Neural progenitor cell (in vitro differentiated cells): Measurements from ENCODE around the gene NHERF1. TPM values are rescaled to one million over a fixed set of nuclear protein-coding genes. Genes with fewer than 3 reads are reported as not detected.

Experiments
- DNase-seq: peaks from one replicate; pipeline ENCODE4 v3.0.0-alpha.2; 2016; ENCODE audit warnings: low spot score
- H2AFZ ChIP-seq: fragments of 200-600 bp; sonication (generic); replicated peaks from 2 replicates; pipeline ENCODE4 v1.6.1; 2016; ENCODE audit warnings: antibody characterized with exemption
- H3F3A ChIP-seq: fragments of 200-600 bp; sonication (generic); 2 replicates; pipeline ENCODE4 v1.6.1; 2016; ENCODE audit warnings: antibody characterized with exemption, low read depth
- H3K27ac ChIP-seq: fragments of 200-600 bp; sonication (generic); 2 replicates; pipeline ENCODE4 v1.5.1; 2016; ENCODE audit warnings: mild to moderate bottlenecking
- H3K27me3 ChIP-seq: fragments of 200-600 bp; sonication (generic); 2 replicates; pipeline ENCODE4 v1.6.1; 2016; ENCODE audit warnings: mild to moderate bottlenecking, moderate library complexity
- H3K36me3 ChIP-seq: fragments of 200-600 bp; sonication (generic); 2 replicates; pipeline ENCODE4 v1.5.1; 2016
- H3K4me1 ChIP-seq: fragments of 200-600 bp; sonication (generic); 2 replicates; pipeline ENCODE4 v1.6.1; 2016; ENCODE audit warnings: mixed run types
- H3K4me2 ChIP-seq: fragments of 200-600 bp; sonication (generic); 2 replicates; pipeline ENCODE4 v1.6.1; 2016
- H3K4me3 ChIP-seq: fragments of 200-600 bp; sonication (generic); 2 replicates; pipeline ENCODE4 v1.5.1; 2016
- H3K79me2 ChIP-seq: fragments of 200-600 bp; sonication (generic); 2 replicates; pipeline ENCODE4 v1.6.1; 2016; ENCODE audit warnings: low read depth
- H3K9ac ChIP-seq: fragments of 200-600 bp; sonication (generic); 2 replicates; pipeline ENCODE4 v1.6.1; 2016
- H3K9me3 ChIP-seq: fragments of 200-600 bp; sonication (generic); 2 replicates; pipeline ENCODE4 v1.5.1; 2016; ENCODE audit warnings: low read depth
- H4K20me1 ChIP-seq: fragments of 200-600 bp; sonication (generic); 2 replicates; pipeline ENCODE4 v1.6.1; 2016; ENCODE audit warnings: low read depth
- H3K27ac Mint-ChIP-seq: 3 replicates; pipeline ENCODE4 v1.8.0; 2021; ENCODE audit warnings: mixed read lengths
- H3K27me3 Mint-ChIP-seq: 2 replicates; pipeline ENCODE4 v1.8.0; 2022; ENCODE audit warnings: low read depth, mild to moderate bottlenecking, inconsistent platforms, moderate library complexity, mixed read lengths; ENCODE audit not compliant: insufficient read depth
- H3K36me3 Mint-ChIP-seq: 3 replicates; pipeline ENCODE4 v1.8.0; 2021; ENCODE audit warnings: mixed read lengths
- H3K4me1 Mint-ChIP-seq: 3 replicates; pipeline ENCODE4 v1.8.0; 2021; ENCODE audit warnings: mixed read lengths
- H3K4me3 Mint-ChIP-seq: 3 replicates; pipeline ENCODE4 v1.8.0; 2021; ENCODE audit warnings: mild to moderate bottlenecking, moderate library complexity, mixed read lengths
- H3K9me3 Mint-ChIP-seq: 3 replicates; pipeline ENCODE4 v1.8.0; 2020; ENCODE audit warnings: mixed read lengths
- EZH2 ChIP-seq: fragments of 200-600 bp; sonication (generic); IDR thresholded peaks from 2 replicates; pipeline ENCODE4 v1.6.1; 2017; ENCODE audit warnings: antibody characterized with exemption, mild to moderate bottlenecking, moderate library complexity
- EZH2phosphoT487 ChIP-seq: fragments of 200-600 bp; sonication (generic); IDR thresholded peaks from 2 replicates; pipeline ENCODE4 v1.6.1; 2017; ENCODE audit warnings: antibody characterized with exemption
- total RNA-seq: library from RNA; depleted of rRNA; stranded (reverse); fragments of >200 nt; gene quantifications from 2 replicates; pipeline ENCODE4 v1.2.3, GENCODE V29; 2015; ENCODE audit warnings: low replicate concordance
- TF ChIP-seq, protein P1 (sequence below): fragments of 200-600 bp; sonication (generic); IDR thresholded peaks from 2 replicates; pipeline ENCODE4 v1.5.1; 2017; ENCODE audit warnings: antibody characterized with exemption, mild to moderate bottlenecking

Gene NHERF1
- total RNA-seq, 1 donor from 2014 or later = 27.1 TPM

GRCh38 chr17:74712301-74712700 is 36.1 kb upstream of the NHERF1 start:
- Histone ChIP-seq H3K4me3 (no peak overlapping the region), H3K9me3 (no peaks in the 10 kb centered on the region), H3K36me3 (no peaks in the 10 kb centered on the region), H4K20me1 (no peaks in the 10 kb centered on the region), H3K4me1 (no peaks in the 10 kb centered on the region), H2AFZ (no peak overlapping the region), H3K4me2 (no peak overlapping the region), H3F3A (no peaks in the 10 kb centered on the region), H3K79me2 (no peaks in the 10 kb centered on the region), H3K9ac (no peak overlapping the region), H3K27me3 (peaks cover 7% of the 10 kb centered on the region), H3K27ac (no peak overlapping the region)
- no peaks in the 10 kb centered on the region for H3K4me1 Mint-ChIP-seq
- H3K27me3 Mint-ChIP-seq = peaks cover 11% of the 10 kb centered on the region
- H3K9me3 Mint-ChIP-seq = no peaks in the 10 kb centered on the region
- H3K36me3 Mint-ChIP-seq = no peaks in the 10 kb centered on the region
- H3K4me3 Mint-ChIP-seq = no peak overlapping the region
- no peak for TF ChIP-seq EZH2phosphoT487
- TF ChIP-seq, protein P1, sequence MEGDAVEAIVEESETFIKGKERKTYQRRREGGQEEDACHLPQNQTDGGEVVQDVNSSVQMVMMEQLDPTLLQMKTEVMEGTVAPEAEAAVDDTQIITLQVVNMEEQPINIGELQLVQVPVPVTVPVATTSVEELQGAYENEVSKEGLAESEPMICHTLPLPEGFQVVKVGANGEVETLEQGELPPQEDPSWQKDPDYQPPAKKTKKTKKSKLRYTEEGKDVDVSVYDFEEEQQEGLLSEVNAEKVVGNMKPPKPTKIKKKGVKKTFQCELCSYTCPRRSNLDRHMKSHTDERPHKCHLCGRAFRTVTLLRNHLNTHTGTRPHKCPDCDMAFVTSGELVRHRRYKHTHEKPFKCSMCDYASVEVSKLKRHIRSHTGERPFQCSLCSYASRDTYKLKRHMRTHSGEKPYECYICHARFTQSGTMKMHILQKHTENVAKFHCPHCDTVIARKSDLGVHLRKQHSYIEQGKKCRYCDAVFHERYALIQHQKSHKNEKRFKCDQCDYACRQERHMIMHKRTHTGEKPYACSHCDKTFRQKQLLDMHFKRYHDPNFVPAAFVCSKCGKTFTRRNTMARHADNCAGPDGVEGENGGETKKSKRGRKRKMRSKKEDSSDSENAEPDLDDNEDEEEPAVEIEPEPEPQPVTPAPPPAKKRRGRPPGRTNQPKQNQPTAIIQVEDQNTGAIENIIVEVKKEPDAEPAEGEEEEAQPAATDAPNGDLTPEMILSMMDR = no peak
- no peak for TF ChIP-seq EZH2
- no peak overlapping the region for H3K27ac Mint-ChIP-seq
- DNase-seq = no peak

DNA sequence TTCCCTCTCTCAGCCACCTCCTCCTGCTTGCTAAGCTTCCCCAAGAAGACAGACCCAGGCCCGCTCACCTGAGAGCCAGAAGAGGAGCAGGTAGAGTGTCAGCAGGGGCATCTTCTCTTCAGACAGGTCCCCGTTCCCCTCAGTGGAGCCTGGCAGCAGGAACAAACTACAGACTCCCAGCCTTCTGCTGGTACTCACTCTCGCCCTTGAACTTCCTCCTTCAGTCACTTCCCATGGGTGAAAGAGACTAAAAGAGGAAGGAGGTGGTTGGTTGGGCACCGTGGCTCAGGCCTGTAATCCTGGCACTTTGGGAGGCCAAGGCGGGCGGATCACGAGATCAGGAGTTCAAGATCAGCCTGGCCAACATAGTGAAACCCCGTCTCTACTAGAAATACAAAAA is 35.7 kb upstream of the NHERF1 start, which contains the start of gene CD300LF:
Gene CD300LF, minus strand, starts transcription at position 168 of the 400 bp plus-strand sequence. Its CDS starts 57 bp downstream, at position 111.
- no peak within 1 kb of the TSS for H3K4me3 Mint-ChIP-seq
- no peak within 1 kb of the TSS for H3K27ac Mint-ChIP-seq
- H3K27ac ChIP-seq = no peak within 1 kb of the TSS
- H4K20me1 ChIP-seq = no peaks in the 10 kb centered on the region
- no peaks in the 10 kb centered on the region for H3K36me3 Mint-ChIP-seq
- no peaks in the 10 kb centered on the region for H3K79me2 ChIP-seq
- no peak within 1 kb of the TSS for H3K4me3 ChIP-seq
- no peak within 1 kb of the TSS for H3K4me2 ChIP-seq
- peaks cover 7% of the 10 kb centered on the region for H3K27me3 ChIP-seq
- H3K9me3 ChIP-seq = no peaks in the 10 kb centered on the region
- no peaks in the 10 kb centered on the region for H3K4me1 Mint-ChIP-seq
- H3K9ac ChIP-seq = no peak within 1 kb of the TSS
- no peak within 1 kb of the TSS for H2AFZ ChIP-seq
- H3F3A ChIP-seq = no peaks in the 10 kb centered on the region
- no peak for DNase-seq
- H3K4me1 ChIP-seq = no peaks in the 10 kb centered on the region
- H3K27me3 Mint-ChIP-seq = peaks cover 11% of the 10 kb centered on the region
- no peaks in the 10 kb centered on the region for H3K36me3 ChIP-seq
- no peaks in the 10 kb centered on the region for H3K9me3 Mint-ChIP-seq
- TF ChIP-seq, protein P1 = no peak
- no peak for TF ChIP-seq EZH2
- TF ChIP-seq EZH2phosphoT487 = no peak

DNA sequence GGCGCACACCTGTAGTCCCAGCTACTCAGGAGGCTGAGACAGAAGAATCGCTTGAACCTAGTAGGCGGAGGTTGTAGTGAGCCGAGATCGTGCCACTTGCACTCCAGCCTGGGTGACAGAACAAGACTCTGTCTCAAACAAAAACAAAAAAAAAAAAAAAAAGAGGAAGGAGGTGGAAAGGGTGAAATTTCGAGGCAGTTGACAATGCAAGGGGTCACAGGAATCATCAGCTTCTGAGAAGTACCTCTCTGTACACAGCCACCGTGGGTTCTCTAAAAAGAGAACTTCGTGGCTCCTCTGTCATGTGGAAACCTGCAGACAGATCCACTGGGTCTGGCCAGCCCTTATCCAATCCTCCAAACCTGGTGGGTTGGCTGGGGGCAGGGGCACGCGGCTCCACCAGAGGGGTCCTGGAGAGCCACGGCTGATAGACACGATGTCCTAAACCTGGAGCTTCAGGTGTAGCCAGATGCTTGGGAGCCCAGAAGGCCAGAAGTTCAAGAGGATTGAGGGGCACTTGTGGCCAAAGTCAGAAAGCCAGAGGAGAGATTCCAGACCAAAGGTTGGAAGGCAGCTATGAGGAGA is 35.2 kb upstream of the NHERF1 start:
- Histone ChIP-seq H3K4me1 (no peaks in the 10 kb centered on the region), H3K27me3 (peaks cover 7% of the 10 kb centered on the region), H4K20me1 (no peaks in the 10 kb centered on the region), H3K79me2 (no peaks in the 10 kb centered on the region), H3F3A (no peaks in the 10 kb centered on the region), H3K9me3 (no peaks in the 10 kb centered on the region), H3K4me3 (no peak overlapping the region), H3K4me2 (no peak overlapping the region), H3K9ac (no peak overlapping the region), H3K36me3 (no peaks in the 10 kb centered on the region), H3K27ac (no peak overlapping the region), H2AFZ (no peak overlapping the region)
- peaks cover 11% of the 10 kb centered on the region for H3K27me3 Mint-ChIP-seq
- no peak overlapping the region for H3K4me3 Mint-ChIP-seq
- no peaks in the 10 kb centered on the region for H3K4me1 Mint-ChIP-seq
- H3K36me3 Mint-ChIP-seq = no peaks in the 10 kb centered on the region
- TF ChIP-seq, protein P1 = no peak
- TF ChIP-seq EZH2phosphoT487 = no peak
- TF ChIP-seq EZH2 = no peak
- no peaks in the 10 kb centered on the region for H3K9me3 Mint-ChIP-seq
- DNase-seq = no peak
- no peak overlapping the region for H3K27ac Mint-ChIP-seq
